ENCODE results near the gene TMED7. TPM values are rescaled to one million over a fixed set of nuclear protein-coding genes. Genes with fewer than 3 reads are reported as not detected.
A peak's percentile ranks its signal among the peaks of the same experiment; 100 is the strongest.

TMED7 gene
- total RNA-seq, 1 donor from 2014 or later: 69.6 TPM

DNA sequence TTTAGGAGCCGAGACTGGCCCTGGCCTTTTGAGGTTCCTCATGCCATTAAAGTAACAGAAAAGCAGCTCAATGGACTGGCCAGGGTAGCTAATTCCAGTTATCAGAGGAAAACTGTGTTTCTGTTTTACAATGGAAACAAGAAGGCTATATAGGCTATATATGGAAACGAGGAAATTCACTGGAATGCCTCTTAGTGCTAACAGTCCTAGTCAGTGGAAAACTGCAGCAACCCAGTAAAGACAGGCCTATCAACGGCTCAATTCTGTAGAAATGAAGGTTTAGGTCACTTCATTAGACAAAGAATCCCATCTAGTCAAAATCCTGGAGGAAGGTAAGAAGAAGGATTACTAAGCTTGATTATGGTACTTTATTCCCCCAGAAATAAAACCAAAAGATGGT lies 20.4 kb downstream of the TMED7 start:
- H3K27me3 Mint-ChIP-seq: peaks cover 2% of the 10 kb centered on the region
- TF ChIP-seq, protein P1, sequence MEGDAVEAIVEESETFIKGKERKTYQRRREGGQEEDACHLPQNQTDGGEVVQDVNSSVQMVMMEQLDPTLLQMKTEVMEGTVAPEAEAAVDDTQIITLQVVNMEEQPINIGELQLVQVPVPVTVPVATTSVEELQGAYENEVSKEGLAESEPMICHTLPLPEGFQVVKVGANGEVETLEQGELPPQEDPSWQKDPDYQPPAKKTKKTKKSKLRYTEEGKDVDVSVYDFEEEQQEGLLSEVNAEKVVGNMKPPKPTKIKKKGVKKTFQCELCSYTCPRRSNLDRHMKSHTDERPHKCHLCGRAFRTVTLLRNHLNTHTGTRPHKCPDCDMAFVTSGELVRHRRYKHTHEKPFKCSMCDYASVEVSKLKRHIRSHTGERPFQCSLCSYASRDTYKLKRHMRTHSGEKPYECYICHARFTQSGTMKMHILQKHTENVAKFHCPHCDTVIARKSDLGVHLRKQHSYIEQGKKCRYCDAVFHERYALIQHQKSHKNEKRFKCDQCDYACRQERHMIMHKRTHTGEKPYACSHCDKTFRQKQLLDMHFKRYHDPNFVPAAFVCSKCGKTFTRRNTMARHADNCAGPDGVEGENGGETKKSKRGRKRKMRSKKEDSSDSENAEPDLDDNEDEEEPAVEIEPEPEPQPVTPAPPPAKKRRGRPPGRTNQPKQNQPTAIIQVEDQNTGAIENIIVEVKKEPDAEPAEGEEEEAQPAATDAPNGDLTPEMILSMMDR (IDR thresholded peaks at IDR 0.05; ENCODE audit: unreplicated experiment): no peak
- no peaks in the 10 kb centered on the region for H3K9me3 Mint-ChIP-seq (ENCODE audit: low read depth)
- no peak for DNase-seq (ENCODE audit: low spot score, unreplicated experiment)
- H3K4me1 Mint-ChIP-seq (ENCODE audit: low read depth): no peaks in the 10 kb centered on the region
- no peak overlapping the region for H3K4me3 Mint-ChIP-seq (ENCODE audit: low read depth)
- peaks cover 11% of the 10 kb centered on the region for H3K36me3 Mint-ChIP-seq (ENCODE audit: insufficient read depth)
- H3K27ac Mint-ChIP-seq: no peak overlapping the region

DNA sequence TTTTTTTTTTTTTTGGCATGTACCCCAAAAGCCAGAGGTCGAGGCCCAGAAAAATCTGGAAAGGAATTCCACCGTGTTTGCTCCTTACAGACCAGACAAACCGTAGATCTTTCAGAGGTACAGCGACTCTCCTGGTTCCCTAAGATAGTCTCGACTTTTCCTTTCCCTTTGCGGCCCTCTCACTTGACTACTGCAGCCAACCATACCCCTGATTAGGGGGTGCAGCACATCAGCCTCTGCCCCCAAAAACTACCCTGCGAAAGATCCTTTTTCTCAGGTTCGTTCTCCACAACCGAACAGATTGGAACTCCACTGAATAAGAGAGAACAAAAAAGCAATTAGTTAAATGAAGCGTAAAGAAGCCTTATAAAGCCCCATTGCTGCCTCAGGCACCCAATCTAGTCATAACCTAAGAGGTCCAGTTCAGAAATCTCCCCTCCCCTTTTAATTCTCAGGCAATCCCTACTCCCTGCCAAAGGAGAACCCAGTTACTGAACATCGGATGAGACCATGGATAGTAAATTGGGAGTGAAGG lies 23.2 kb downstream of the TMED7 start:
- H3K36me3 Mint-ChIP-seq (ENCODE audit: insufficient read depth): peaks cover 11% of the 10 kb centered on the region
- peaks cover 8% of the 10 kb centered on the region for H3K27me3 Mint-ChIP-seq
- no peak for DNase-seq (ENCODE audit: low spot score, unreplicated experiment)
- peak overlapping the region; percentile 62 for H3K4me3 Mint-ChIP-seq (ENCODE audit: low read depth)
- no peak overlapping the region for H3K27ac Mint-ChIP-seq
- H3K4me1 Mint-ChIP-seq (ENCODE audit: low read depth): peaks cover 3% of the 10 kb centered on the region
- TF ChIP-seq, protein P1 (IDR thresholded peaks at IDR 0.05; ENCODE audit: unreplicated experiment): no peak
- H3K9me3 Mint-ChIP-seq (ENCODE audit: low read depth): no peaks in the 10 kb centered on the region

DNA sequence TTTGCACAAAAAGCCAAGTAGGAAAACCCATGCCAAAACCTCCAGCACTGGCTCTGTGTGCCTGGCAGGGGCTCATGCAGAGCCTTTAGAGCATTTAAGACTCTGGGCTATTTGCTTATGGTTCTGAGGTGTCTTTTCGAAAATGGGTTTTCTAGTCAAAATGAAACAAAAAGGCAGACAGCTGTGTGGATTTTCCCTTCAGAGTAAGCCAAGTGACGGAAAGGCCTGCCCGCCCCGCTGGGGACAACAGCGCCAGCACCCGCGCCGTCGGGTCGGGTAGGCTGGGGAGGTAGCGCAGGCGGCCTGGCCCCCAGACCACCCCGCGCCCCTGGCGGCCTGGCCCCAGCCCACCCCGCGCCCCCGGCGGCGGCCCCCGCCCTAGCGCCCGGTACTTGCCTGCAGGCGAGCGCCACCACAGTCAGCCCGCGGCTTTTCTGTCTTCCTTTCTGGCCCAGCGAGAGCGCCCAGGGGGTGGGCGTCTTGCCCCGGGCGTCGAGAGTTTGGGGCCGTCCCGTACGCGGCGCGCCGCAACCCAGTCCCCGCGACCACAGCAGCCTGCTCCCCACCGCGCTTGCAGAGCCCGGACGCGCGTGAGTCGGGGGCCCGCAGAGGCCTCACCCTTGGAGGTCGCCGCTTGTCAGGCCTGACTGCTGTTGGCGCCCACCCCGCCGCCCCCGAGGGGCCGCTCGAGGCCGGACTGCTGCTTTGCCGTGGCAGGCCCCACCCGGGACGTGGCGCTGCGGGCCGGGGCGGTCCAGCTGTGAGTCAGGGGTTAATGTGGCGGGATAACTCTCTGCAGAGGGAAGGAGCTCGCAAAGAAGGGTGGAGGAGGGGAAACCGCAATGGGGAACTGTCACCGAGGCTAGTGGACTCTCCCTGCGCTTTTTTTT lies 23.9 kb downstream of the TMED7 start, which contains the start of gene TICAM2:
TSS of gene TICAM2 (minus strand) at position 779 of the 890 bp plus-strand sequence. CDS start 21,223 bp downstream, outside the sequence.
- Mint-ChIP-seq H3K36me3 (ENCODE audit: insufficient read depth) (peaks cover 11% of the 10 kb centered on the region), H3K4me3 (ENCODE audit: low read depth) (peak within 1 kb of the TSS; percentile 65), H3K9me3 (ENCODE audit: low read depth) (no peaks in the 10 kb centered on the region), H3K4me1 (ENCODE audit: low read depth) (peaks cover 3% of the 10 kb centered on the region), H3K27ac (no peak within 1 kb of the TSS), H3K27me3 (peaks cover 8% of the 10 kb centered on the region)
- TF ChIP-seq, protein P1 (IDR thresholded peaks at IDR 0.05; ENCODE audit: unreplicated experiment): peak; percentile 48
- DNase-seq (ENCODE audit: low spot score, unreplicated experiment): peak; percentile 46

DNA sequence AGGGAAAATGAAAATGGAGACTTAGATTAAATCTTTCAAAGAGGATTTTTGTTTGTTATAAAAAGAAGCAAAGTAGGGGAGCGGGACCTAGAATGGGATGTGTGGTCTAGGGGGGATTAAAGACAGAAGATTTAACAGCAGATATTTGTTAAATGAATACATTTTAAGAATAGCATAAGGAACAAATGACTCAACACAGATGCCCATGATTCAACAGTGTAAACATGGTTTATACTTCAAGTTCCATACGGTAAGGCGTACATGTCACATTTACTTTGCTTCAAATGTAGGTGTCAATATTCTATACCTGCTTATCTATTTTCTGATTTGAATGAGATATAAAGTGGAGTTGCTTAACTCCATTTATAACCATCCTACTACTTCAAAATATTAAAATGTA lies 25.1 kb downstream of the TMED7 start:
- Mint-ChIP-seq H3K36me3 (ENCODE audit: insufficient read depth) (peaks cover 6% of the 10 kb centered on the region), H3K27ac (no peak overlapping the region), H3K9me3 (ENCODE audit: low read depth) (no peaks in the 10 kb centered on the region), H3K4me3 (ENCODE audit: low read depth) (no peak overlapping the region), H3K27me3 (peaks cover 8% of the 10 kb centered on the region), H3K4me1 (ENCODE audit: low read depth) (peaks cover 3% of the 10 kb centered on the region)
- TF ChIP-seq, protein P1 (IDR thresholded peaks at IDR 0.05; ENCODE audit: unreplicated experiment): no peak
- no peak for DNase-seq (ENCODE audit: low spot score, unreplicated experiment)

DNA sequence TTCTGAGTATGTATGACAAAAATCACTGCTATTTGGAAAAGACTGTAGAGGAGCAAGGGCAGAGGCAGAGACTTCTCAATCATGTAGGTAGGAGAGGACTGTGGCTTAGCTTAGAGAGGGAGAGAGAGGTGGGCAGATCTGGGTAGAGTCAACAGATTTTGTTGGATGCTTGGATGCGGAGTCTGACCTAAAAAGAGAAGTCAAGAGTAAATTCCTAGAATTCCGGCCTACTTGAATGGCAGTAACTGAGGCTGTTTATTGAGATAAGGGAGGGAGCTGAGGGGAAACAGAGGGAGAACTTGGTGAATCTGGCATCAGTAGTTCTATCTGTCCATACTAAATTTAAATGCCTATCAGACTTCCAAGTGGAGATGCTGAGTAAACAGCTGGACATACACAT lies 25.9 kb downstream of the TMED7 start:
- peaks cover 4% of the 10 kb centered on the region for H3K36me3 Mint-ChIP-seq (ENCODE audit: insufficient read depth)
- TF ChIP-seq, protein P1 (IDR thresholded peaks at IDR 0.05; ENCODE audit: unreplicated experiment): no peak
- peaks cover 3% of the 10 kb centered on the region for H3K4me1 Mint-ChIP-seq (ENCODE audit: low read depth)
- H3K4me3 Mint-ChIP-seq (ENCODE audit: low read depth): no peak overlapping the region
- no peak overlapping the region for H3K27ac Mint-ChIP-seq
- peaks cover 8% of the 10 kb centered on the region for H3K27me3 Mint-ChIP-seq
- DNase-seq (ENCODE audit: low spot score, unreplicated experiment): no peak
- H3K9me3 Mint-ChIP-seq (ENCODE audit: low read depth): no peaks in the 10 kb centered on the region

Measured in progenitor cell of endocrine pancreas (in vitro differentiated cells).